Measurements from ENCODE around the gene CAMSAP1.

CAMSAP1 gene

DNA sequence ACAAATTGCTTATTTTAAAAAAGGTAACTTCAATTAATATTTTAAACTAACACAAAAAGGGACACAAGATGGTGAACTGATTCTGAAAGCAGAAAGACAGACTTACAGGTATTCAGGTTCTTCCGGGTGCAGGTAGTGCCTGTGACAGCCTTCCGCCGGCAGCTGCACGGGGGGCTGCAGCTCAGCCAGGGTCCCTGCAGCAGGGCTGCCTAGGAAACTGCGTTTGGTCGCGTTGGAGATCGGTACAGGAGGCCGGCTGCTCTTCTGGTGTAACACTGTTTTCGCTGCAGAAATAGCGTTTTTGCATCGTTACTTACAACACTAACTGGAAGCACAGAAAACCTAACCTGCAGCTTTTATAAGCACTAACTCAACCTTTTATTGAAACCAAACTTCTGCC, 80.0 kb downstream of the CAMSAP1 start:
- DNase-seq = no peak

DNA sequence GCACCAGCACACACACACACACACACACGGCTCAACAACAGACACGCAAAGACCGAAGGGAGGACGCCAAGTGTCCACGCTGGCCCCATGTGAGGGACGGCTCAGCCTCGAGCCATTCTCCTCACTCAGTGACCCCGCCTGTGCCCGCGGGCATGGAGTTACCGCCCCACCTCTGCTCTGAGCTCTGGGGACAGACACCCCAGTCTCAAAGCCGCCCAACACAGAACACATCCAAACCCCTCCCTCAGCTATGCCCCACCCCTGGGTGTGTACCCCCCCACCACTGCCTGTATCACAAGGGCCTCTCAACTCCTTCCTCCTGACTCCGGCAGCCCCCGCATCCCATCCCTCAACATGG, 81.2 kb downstream of the CAMSAP1 start:
- no peak for DNase-seq

DNA sequence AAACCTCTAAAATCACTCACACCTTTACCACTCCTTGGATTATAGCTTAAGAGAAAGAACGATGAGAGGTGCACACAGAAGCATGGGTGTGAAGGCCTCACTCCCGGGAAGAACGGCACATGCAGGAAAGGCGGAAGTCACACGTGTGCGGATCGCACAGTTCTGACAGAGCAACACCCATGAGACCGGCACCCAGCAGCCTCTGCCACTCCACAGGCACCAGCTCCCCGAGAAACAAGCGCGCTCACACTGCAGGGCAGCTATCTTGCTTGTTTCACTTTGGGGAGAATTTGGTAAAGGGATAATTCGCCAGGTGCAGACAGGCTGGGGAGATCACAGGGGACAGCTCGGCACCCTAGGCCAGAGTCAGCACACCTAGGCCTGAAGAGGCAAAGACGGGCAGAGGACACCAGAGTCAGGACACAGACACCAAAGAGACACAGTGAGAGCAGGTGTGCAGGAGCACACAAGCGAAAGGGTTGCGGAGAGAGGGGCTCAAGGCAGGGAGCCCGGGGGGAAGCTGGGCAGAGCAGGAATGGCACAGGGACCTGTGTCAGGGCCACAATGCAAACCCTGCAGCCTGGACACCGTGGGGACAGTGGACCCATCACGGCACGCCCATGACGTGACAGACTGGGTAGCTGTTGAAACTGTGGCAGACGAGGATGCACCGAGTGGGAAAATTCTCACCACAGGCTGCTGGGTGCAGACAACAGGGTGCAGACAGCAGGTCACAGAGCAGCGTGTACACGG, 81.7 kb downstream of the CAMSAP1 start:
- no peak for DNase-seq

DNA sequence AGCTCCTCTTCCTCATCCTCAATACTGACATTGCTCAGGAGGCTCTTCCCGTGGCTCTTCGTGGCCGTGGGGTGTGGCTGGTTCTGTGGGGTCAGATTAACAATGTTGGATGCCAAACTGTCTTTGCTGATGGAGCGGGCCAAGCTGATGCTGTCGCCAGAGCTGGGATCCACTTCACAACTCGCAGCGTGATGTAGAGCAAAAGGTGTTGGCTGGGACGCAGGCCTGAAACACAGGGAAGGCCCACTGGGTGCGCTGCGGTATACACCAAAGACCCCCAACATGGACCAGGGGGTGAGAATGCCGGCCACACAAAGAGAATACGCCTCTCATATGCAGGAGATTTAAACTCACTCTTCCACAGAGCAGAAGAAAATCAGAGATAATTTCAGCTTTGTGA, 84.3 kb downstream of the CAMSAP1 start:
- no peak for DNase-seq

DNA sequence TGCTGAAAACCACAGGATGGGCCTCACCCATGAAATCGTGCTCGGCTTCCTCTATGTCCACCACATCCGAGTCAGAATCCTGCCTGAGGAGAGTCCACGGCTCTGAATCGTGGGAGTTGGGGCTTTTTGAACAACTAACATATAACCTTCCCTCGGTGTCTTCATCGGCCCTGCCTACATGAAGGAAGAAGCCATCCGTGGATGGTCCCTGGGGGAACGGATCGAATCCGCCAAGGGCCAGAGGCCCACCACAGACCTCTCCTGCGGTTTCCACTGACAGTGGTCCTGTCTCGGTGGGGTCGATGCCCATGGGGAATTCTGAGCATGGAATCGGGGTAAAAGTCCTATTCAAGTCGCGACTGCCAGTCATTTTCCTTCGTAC, 85.0 kb downstream of the CAMSAP1 start:
- DNase-seq = no peak

DNA sequence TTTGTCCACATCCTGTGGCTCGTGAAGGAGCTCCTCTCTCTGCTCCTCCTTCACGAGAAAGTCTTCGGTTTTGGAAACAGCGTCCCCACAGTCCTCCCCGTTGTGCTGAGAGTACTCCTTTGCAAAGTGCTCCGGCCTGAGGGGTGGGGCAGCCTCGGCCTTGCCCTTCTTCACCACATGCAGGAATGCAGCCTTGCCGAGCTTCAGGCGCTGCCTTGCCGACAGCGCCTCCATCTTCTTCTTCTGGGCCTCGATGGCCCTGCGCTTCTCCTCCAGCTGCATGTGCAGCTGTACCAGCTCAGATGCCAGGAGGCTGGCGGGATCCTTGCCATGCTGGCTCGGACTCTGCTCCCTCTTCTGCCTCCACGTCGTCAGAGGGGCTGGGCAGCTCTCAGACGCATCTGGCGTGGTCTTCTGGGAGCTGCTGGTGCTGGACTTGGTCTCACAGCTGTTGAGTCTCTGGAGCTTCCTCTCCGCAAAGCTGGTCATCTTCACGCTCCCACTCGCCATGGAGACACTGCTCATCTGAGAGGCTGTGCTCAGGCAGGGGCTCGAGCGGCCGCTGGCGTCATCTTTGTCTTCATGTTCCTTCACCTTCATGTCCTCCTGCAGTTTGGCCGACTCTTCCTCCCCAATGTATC, 85.5 kb downstream of the CAMSAP1 start:
- no peak for DNase-seq

DNA sequence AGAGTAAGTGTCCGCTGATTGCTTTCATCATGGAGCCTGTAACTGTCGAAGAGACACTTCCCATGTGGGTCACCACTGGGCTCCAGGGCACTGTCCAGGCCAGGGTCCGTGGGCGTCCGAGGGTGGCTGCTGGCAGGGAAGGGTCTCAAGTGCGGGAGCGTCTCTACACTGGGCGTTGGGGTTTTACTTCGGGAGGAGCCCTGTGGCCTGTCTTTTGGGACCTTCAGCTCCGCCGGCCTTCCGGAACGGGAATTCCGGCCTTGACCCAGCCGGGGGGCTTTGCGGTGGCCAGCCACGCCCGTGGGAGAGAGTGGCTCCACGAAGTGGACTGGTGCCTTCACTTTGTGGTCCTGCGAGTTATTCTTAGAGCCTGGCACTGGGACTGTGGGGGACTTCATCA, 86.2 kb downstream of the CAMSAP1 start:
- no peak for DNase-seq

DNA sequence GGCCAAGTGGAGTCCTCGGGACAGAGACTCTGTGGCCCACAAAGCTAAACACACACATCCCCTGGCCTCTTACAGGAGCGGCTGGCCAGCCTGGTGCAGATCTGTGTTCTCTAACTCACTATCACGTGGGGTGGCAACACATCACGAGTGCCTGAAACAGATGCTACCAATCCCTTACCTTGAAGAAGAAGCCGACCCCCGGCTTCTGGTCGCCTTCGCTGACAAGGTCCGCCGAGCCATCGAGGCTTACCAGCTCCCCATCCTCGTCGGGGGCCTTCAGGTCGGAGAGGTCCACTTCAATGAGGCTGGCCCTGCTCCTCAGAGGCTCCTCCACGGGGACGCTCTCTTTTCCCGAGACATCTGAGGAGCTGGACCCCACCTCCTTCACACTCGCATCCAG, 86.7 kb downstream of the CAMSAP1 start:
- DNase-seq = no peak

DNA sequence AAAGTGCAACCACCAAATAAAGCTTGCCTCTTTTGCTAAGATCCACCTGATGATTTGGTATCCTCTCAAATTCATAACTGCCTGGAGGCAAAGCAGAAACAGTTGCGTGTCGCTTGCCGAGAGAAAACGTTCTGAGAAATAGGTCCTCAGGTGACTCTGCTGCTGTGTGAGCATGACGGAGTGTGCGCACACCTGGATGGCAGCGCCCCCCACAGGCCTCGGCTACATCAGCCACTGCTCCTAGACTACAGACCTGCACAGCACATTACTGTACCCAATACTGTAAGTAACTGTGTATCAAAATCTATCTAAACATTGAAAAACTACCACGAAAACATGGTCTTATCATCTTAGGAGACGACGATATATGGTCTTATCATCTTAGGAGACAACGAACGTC, 87.4 kb downstream of the CAMSAP1 start:
- no peak for DNase-seq

DNA sequence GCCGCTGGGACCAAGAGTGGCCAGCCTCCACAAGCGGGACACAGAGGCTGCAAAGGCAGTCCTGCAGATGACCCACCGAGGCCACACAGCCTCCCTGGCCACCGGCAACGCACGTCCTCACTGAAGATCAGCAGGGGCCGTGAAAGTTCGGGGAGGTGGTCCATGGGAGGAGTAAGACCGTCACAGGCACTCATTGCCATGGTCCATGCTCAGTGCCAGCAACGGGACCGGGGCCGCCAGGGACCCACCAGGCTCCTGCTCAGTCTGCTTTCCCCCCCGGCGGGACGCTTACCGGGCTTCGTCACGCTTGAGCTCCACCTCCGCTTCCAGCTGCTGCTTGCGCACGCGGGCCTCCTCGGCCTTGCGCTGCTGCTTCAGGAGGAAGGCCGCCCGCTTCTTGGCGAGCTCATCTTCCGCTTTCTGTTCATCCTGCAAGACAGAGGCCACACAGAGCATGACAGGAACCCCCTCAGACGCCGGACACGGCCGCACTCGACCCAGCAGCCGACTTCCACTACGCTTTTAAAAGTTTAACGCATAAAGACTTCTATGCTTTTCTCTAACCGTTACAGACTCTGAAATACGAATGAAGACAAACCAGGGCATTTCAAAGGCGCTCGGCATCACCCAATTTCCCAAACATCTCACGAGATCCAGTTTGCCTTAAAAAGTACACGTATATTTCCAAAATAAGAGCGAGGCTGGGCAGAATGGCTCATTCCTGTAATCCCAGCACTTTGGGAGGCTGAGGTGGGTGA, 88.4 kb downstream of the CAMSAP1 start:
- no peak for DNase-seq

DNA sequence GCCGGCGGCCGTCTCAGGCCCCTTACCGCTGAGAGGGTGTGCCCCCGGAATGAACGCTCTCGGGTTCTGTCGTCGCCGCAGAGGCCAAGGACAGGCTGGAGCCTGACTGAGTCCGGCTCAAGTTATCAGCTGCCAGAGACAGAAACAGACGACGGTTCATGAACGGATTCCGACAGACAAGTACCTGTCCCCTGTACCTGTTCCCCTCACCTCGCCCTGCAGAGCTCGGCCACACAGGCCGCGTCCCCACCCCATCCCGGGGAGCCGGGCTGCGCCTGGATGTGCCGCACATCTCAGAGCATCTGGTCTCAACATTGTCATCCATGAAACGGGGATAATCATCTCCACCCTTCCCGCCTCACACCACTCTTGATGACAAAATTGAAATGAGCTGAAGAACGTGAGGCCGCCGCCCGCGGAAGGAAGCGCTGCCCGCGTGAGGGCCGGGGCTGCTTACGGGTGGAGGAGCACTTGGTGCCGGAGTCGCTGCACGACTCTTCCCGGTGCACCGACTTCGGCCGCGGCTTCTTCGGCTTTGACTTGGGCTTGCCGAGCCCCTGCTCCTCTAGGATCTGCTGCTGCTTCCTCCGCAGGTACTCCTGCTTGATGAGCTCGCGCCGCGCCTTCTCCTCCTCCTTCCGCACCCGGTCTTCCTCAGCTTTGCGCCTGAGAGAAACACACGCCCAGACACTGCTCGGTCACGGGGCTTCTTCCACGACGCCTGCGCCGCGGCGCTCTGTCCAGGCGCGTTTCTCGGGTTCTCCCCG, 89.2 kb downstream of the CAMSAP1 start:
- DNase-seq = no peak

DNA sequence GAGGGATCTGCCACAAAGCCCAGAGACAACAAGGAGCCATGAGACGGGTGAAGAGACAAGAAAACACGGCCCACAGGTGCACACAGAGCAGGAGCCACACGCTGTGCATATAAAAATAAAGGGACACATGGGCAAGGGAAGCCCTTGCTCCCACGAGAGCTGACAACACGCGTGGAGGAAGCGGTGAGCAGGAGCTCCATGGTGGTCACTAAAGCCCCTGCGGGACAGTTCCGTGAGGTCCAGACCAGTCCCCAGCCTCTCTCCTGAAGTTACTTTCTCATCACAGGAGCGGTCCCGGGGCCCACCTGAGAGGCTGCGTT, 90.7 kb downstream of the CAMSAP1 start:
- no peak for DNase-seq

DNA sequence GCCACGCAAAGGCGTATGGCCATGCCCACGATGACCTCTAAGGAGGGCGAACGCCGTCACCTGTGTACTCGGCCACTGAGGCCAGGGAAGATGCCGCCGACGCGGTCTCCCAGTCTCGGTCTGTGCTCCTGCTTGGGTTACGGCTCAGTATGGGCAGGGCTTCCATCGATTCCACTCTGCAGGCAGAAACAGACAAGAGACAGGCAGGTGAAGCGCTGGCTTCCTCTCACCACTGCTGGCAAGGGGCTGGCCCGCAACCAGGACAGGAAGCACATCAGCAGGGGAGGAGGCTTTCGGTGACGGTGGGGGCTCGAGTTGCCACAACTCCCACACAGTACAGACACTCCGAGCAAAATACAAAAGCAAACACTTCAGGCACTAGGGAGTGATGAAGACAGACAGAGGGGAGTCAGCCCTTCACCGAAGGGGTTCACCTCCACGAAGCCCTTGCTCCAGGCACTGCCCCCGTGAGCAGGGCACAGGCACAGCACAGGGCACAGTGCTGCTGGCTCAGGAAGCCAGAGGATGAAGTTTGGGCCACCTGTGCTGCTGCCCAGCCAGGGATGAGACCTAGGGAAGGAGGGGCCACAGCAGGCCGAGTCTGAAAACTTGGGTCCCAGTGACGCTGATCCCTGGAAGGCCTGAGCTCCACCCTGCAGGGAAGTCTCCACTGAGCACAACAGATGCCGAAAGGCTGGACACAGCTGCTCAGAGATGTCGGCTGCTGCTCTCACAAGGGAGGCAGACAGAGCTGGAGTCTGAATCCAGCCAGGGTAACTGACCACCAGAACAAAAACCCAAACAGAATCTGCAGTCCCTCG, 91.3 kb downstream of the CAMSAP1 start:
- no peak for DNase-seq

DNA sequence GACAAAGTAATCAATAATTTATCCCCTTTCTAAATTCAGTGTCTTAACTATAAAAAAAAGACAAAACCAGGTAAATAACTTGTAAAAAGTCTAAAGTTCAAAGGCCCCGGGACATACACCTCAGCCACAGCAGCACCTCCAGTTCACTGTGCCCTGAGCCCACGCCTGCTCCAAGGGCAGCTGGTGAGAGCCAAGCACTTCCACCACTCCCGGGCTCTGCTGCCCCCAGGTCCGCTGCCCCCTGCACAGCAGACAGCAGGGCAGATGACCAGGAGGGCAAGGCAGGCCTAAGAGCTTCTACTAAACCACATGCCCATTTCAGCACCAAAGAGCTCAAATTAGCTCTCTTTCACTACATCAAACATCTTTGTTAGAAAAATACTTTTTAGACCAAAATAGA, 91.9 kb downstream of the CAMSAP1 start:
- no peak for DNase-seq

DNA sequence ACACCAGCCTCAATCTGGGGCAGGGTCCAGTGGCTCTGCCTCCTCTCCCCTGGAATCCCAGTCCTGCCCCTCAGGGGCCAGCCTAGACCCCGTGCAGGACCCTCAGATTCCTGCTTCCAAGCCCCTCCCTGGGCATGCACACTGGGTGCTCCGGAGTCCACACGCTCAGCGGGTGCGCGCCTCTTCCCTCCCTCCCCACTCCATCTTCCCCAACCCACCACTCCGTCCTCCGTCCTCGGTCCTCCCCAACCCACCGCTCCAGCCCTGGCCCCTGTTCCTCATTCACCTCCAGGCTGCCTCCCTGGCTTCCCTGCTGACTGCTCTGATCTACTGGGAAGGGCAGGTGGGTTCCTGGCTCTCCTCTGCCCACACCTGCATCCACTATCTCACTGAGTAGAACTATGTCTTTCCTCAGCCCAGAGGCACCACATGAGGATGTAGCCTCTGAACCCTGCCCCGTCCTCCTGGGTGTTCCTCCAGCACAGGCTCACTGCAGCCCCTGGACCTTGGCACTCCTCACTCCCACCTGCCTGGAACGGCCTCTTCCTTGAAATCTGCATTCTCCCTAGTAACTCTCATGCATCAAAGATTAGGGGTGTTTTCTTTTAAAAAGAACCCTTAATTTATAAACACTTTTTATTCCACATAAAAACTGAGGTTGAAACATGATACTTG, 92.8 kb downstream of the CAMSAP1 start:
- no peak for DNase-seq

DNA sequence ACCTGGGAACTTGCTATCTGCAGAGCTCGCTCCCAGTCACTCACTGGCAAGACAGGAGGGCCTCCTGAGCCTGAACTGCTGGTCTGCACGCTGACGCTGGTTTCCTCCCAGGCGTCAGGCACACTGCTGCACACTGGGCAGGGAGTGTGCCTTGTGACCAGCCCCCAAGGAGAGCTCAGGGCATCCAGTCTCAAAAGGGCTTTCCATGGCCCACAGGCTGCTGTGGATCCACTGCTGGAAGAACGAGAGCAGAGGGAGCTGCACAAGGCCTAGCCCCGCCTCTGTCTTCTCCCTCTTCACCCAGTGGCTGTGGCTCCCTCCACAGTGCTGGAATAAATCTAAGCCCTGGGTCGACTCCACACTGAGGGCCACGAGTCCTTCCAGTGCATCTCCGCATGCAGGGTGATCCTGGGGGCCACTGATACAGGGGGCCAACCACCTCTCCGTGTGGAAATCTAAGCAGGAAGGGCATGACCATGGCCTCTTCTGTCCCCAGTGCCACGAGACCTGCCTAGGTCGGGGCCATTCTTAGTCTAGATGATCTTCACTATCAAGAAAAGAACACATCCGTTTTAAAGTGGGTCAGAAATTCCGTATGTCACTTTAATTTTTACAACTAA, 93.6 kb downstream of the CAMSAP1 start:
- DNase-seq = no peak

DNA sequence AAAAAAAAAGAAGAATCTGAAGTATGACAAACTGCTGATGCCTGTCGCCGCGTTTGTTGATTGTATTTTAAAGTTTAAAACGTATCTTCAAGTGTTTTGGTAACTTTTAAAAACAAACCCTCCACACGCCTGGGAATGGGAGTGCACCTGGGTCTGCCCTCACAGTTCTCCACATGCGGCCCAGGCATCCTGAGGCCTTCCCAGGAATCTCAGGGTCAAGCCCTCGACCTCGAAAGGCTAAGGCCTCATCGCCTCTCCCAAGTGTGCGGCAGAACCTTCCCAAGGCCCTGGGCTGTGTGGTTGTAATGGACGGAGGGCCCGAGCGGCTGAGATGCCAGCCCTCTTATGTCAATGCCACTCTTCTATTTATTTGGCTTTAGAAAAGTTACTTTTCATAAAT, 94.4 kb downstream of the CAMSAP1 start:
- no peak for DNase-seq

DNA sequence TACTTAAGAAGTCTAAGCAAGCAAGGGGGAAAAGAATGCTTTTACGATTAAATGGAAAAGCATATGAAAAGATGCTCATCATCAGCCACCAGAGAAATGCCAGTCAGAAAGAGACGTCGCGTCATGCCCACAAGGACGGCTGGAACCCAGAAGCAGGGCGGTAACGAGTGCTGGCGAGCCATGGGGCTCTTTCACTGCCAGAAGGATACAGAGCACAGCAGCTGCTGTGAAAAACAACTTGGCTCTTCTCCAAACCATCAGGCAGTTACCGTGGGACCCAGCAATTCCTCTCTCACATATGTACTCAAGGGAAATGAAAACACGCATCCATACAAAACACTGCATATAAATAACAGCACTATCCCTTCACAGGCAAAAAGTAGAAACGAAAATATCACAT, 95.5 kb downstream of the CAMSAP1 start:
- DNase-seq = no peak

DNA sequence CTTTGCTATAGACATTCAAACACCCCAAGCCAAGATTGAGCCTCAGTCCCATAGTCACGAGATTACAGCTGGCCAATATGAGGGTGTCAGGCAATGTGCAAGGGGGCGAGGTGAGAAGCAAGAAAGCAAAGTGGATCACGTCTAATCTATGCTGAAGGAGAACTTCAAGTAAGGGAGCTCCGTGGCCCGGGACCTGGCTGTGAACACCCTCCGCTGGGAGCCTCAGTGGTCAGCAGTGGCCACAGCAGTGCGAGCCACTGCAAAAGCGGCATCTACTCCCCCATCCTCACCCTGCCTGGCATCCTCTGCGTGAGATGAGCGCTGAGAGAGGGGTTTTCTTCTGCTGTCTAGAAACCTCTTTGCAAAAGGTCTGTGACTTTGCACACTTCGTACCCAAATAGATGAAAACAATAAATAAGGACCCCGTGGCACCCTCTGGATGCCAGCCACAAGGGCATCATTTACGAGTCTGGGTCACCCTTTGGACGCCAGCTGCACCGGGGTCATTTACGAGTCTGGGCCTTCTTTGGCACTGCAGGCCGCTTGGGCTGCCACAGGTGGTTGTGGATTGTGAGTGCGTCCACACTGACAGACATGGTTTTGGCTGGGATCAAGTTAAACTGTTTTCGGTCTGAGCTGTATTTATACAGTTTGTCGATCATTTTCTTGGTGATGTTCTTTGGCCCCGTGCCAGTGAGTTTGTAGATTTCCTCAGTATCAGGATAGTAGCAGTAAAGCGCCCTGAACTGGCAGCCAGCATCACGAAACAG, 96.4 kb downstream of the CAMSAP1 start:
- no peak for DNase-seq

DNA sequence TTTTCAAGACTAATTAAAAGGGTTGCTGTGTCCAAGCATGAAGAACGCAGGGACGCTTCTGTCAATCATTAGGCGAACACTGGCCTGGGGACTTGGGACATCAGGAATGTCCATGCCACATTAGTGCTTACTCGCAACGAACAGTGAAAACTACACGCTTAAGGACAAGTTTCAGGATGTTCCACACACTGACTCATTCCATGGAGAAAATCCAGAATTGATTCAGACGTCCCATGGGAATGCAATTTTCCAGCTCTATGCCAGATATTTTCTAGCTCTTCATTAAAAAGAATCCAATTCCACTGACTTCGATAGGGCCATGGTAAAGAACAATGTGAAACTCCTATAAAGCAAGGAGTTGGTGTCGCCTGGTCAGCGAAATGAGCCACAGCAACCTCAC, 98.2 kb downstream of the CAMSAP1 start:
- DNase-seq = no peak

Data from activated CD8-positive, alpha-beta memory T cell treated with anti-CD3 and anti-CD28 coated beads, Interleukin-2, amount 50 U/mL, for 4 hours (primary cell).